Measurements from ENCODE around the gene OXCT2. TPM values are rescaled to one million over a fixed set of nuclear protein-coding genes. Genes with fewer than 3 reads are reported as not detected.

The OXCT2 gene
- total and polyA plus RNA-seq, 4 donors, result 0.11 to 0.47 (median 0.15) TPM

DNA sequence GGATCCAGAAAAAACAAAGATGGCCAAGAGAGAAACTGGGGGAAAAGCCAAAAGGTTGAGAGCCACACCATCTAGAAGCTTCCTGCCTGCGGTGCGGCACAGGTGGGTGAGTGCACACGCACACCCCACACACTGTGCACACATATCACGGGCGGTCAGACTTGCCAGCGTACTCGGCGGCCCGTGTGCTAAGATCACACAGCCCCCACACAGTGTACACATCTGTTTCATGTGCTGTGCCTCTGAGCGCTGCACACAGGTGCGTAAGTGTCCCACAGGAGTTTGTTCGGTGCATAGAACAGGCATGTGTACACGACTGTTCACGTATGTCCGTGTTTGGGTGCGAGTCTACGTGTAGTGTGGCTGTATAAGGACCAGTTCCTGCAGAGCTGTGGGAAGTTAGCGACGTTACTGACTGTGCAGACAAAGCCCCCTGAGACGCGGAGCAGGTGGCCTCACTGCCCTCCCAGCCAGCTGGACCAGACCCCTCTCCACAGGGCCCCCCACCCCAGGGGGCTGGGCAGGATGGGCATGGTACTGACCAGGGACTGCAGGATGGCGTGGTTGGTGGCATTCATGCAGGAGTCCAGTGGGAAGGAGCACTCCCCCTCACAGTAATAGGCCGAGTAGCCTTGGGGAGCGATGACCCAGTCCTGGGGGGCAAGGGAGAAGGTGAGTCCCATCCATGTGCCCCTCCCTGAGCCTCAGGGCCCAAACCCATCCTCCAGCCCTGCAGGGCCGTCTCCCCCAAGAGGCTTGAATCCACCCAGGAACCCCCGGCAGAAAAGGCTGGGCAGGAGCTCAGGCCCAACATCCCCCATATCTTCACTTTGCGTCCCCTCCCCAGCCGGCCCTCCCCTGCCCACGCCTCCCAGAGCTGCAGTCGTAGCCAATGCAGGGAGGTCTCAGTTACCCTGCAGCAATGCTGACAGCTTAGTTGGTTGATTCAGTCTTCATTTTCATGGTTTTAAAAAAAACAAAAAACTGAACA is 8.3 kb downstream of the OXCT2 start (continued):
- TF ChIP-seq GABPA (IDR thresholded peaks at IDR 0.05 in 1 of 2, conservative IDR thresholded peaks at IDR 0.05 in 1 of 2), result no peak
- no peak for TF ChIP-seq ATF3 (IDR thresholded peaks at IDR 0.05)
- TF ChIP-seq SP1 (IDR thresholded peaks at IDR 0.05), result no peak
- TF ChIP-seq JUND (IDR thresholded peaks at IDR 0.05), result no peak
- TF ChIP-seq YY1 (IDR thresholded peaks at IDR 0.05), result no peak
- no peak for TF ChIP-seq FOXA1 (IDR thresholded peaks at IDR 0.05)
- no peak for TF ChIP-seq HNF4G (IDR thresholded peaks at IDR 0.05)
- no peak for TF ChIP-seq HNF4A (conservative IDR thresholded peaks at IDR 0.05)

- DNase-seq (ENCODE audit: low spot score), result no peak
- WGBS, result 86% methylated on average over 16 of the region's 16 CpGs
These were observed 9.4 kb downstream of the OXCT2 start for GRCh38 chr1:39761557-39762260.

DNA sequence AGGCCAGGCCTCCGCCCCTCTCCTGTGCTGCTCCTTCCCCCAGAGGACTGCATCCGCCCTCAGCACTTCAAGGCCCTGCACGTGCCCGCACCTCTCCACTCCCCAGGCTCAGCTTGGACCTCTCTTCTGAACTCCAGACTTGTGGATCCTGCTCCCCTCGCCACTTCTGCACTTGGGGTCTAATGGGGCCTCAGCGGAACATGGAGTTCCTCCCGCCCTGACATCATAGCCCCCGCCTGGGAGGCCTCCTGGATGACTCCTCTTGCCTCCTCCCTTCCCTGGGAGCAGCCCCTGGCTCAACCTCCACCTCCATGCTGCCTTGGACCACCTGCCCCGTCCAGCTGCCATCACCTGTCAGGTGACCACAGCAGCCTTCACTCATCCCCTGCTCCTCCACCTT is 10.1 kb downstream of the OXCT2 start:
- Histone ChIP-seq H3K9ac (ENCODE audit: low read depth in 1 of 2, low read length in 2 of 2) (no peak overlapping the region), H3K27me3 (ENCODE audit: control insufficient read depth in 4 of 4, insufficient read depth in 4 of 4, low read length in 3 of 4) (no peaks in the 10 kb centered on the region), H3K9me3 (ENCODE audit: control insufficient read depth in 4 of 4, low read length in 3 of 4) (no peaks in the 10 kb centered on the region), H3K27ac (ENCODE audit: low read depth in 1 of 2, low read length in 2 of 2) (no peak overlapping the region), H3K36me3 (ENCODE audit: control insufficient read depth in 4 of 4, insufficient read depth in 3 of 4, low read depth in 1 of 4, low read length in 3 of 4) (peaks cover 3 to 30% (median 6%) of the 10 kb centered on the region in 4 donors), H3K4me1 (ENCODE audit: control insufficient read depth in 4 of 4, insufficient read depth in 4 of 4, low read length in 3 of 4) (no peaks in the 10 kb centered on the region), H3K4me3 (ENCODE audit: low read depth in 1 of 3, low read length in 3 of 3) (no peak overlapping the region)
- WGBS, result 92% methylated on average over 9 of the region's 9 CpGs
- DNase-seq (ENCODE audit: low spot score), result no peak
- TF ChIP-seq JUND (IDR thresholded peaks at IDR 0.05), result no peak
- no peak for TF ChIP-seq REST (IDR thresholded peaks at IDR 0.05)
- TF ChIP-seq HNF4G (IDR thresholded peaks at IDR 0.05), result no peak
- TF ChIP-seq RXRA (IDR thresholded peaks at IDR 0.05), result no peak
- no peak for TF ChIP-seq TAF1 (conservative IDR thresholded peaks at IDR 0.05)
- no peak for TF ChIP-seq EGR1 (IDR thresholded peaks at IDR 0.05; ENCODE audit: low read depth in 2 of 2)
- no peak for TF ChIP-seq MAX (IDR thresholded peaks at IDR 0.05)
- no peak for TF ChIP-seq ATF3 (IDR thresholded peaks at IDR 0.05)
- no peak for TF ChIP-seq GABPA (IDR thresholded peaks at IDR 0.05 in 1 of 2, conservative IDR thresholded peaks at IDR 0.05 in 1 of 2)
- TF ChIP-seq HNF4A (conservative IDR thresholded peaks at IDR 0.05), result no peak
- TF ChIP-seq YY1 (IDR thresholded peaks at IDR 0.05), result no peak
- no peak for TF ChIP-seq FOXA2 (IDR thresholded peaks at IDR 0.05)
- TF ChIP-seq NR2F2 (IDR thresholded peaks at IDR 0.05), result no peak
- TF ChIP-seq RAD21 (IDR thresholded peaks at IDR 0.05), result no peak

More at GRCh38 chr1:39761557-39762260, 9.4 kb downstream of the OXCT2 start:
- Histone ChIP-seq H3K36me3 (ENCODE audit: control insufficient read depth in 4 of 4, insufficient read depth in 3 of 4, low read depth in 1 of 4, low read length in 3 of 4) (peaks cover 2 to 24% (median 5%) of the 10 kb centered on the region in 4 donors), H3K4me1 (ENCODE audit: control insufficient read depth in 4 of 4, insufficient read depth in 4 of 4, low read length in 3 of 4) (no peaks in the 10 kb centered on the region), H3K4me3 (ENCODE audit: low read depth in 1 of 3, low read length in 3 of 3) (no peak overlapping the region), H3K27ac (ENCODE audit: low read depth in 1 of 2, low read length in 2 of 2) (no peak overlapping the region), H3K27me3 (ENCODE audit: control insufficient read depth in 4 of 4, insufficient read depth in 4 of 4, low read length in 3 of 4) (no peaks in the 10 kb centered on the region), H3K9ac (ENCODE audit: low read depth in 1 of 2, low read length in 2 of 2) (no peak overlapping the region), H3K9me3 (ENCODE audit: control insufficient read depth in 4 of 4, low read length in 3 of 4) (no peaks in the 10 kb centered on the region)
- TF ChIP-seq JUND (IDR thresholded peaks at IDR 0.05), result no peak
- TF ChIP-seq TAF1 (conservative IDR thresholded peaks at IDR 0.05), result no peak
- no peak for TF ChIP-seq SP1 (IDR thresholded peaks at IDR 0.05)
- no peak for TF ChIP-seq MAX (IDR thresholded peaks at IDR 0.05)
- TF ChIP-seq ZBTB33 (IDR thresholded peaks at IDR 0.05), result no peak
- no peak for TF ChIP-seq HNF4G (IDR thresholded peaks at IDR 0.05)
- no peak for TF ChIP-seq EGR1 (IDR thresholded peaks at IDR 0.05; ENCODE audit: low read depth in 2 of 2)
- TF ChIP-seq YY1 (IDR thresholded peaks at IDR 0.05), result no peak
